SJSA1 (cell line): ENCODE measurements around the gene ZC3H12C. TPM values are rescaled to one million over a fixed set of nuclear protein-coding genes. Genes with fewer than 3 reads are reported as not detected.
"Not testable (repeated sequence)": the region's sequence is repeated elsewhere in the genome, so short reads cannot be mapped to it uniquely, and the experiment has no call there.

Source experiments
- DNase-seq, 2 experiments: peaks; one replicate each; pipeline ENCODE4 v3.0.0-alpha.2; 2015 to 2020; ENCODE audit warnings: low spot score in 2 of 2, low read depth in 1 of 2
- H3K27ac ChIP-seq: fragments of 250-450 bp; sonication (Bioruptor Pico); 2 replicates; pipeline ENCODE4 v1.5.1; 2020; ENCODE audit warnings: mild to moderate bottlenecking, moderate library complexity
- H3K27me3 ChIP-seq: fragments of 250-450 bp; sonication (Bioruptor Pico); replicated peaks from 2 replicates; pipeline ENCODE4 v1.5.1; 2020; ENCODE audit warnings: mild to moderate bottlenecking, moderate library complexity
- H3K36me3 ChIP-seq: fragments of 250-450 bp; sonication (Bioruptor Pico); 2 replicates; pipeline ENCODE4 v1.5.1; 2020; ENCODE audit warnings: mild to moderate bottlenecking
- H3K4me1 ChIP-seq: fragments of 250-450 bp; sonication (Bioruptor Pico); replicated peaks from 2 replicates; pipeline ENCODE4 v1.6.1; 2021; ENCODE audit warnings: mild to moderate bottlenecking
- H3K4me3 ChIP-seq: fragments of 250-450 bp; sonication (Bioruptor Pico); 2 replicates; pipeline ENCODE4 v1.5.1; 2020; ENCODE audit warnings: mild to moderate bottlenecking
- H3K9me3 ChIP-seq: fragments of 250-450 bp; sonication (Bioruptor Pico); replicated peaks from 2 replicates; pipeline ENCODE4 v1.5.1; 2020; ENCODE audit warnings: mild to moderate bottlenecking
- total RNA-seq: library from RNA; depleted of rRNA; stranded (reverse); fragments of >200 nt; shearing (Covaris generic); gene quantifications from 2 replicates; pipeline ENCODE4 v1.2.3, GENCODE V29; 2014; rRNA removed

Gene ZC3H12C
- 4.6 and 6.4 TPM in 2 replicates for total RNA-seq

- Histone ChIP-seq H3K36me3 (peaks cover 5% of the 10 kb centered on the region), H3K27me3 (no peaks in the 10 kb centered on the region), H3K4me1 (peaks cover 23% of the 10 kb centered on the region), H3K27ac (peak within 1 kb of the TSS; percentile 77), H3K4me3 (peak within 1 kb of the TSS; percentile 80), H3K9me3 (no peaks in the 10 kb centered on the region)
- peak; percentile 63 to 76 for DNase-seq
Observed at GRCh38 chr11:110092515-110093406, at the start of gene ZC3H12C. TSS of gene ZC3H12C (plus strand) at chr11:110093392. CDS start at chr11:110093412, 20 bp downstream.

GRCh38 chr11:110044226-110044968, 48.8 kb upstream of the ZC3H12C start:
- DNase-seq = no peak
- H3K27ac ChIP-seq = no peak overlapping the region
- no peaks in the 10 kb centered on the region for H3K27me3 ChIP-seq
- no peak overlapping the region for H3K4me3 ChIP-seq
- no peaks in the 10 kb centered on the region for H3K36me3 ChIP-seq
- H3K4me1 ChIP-seq = no peaks in the 10 kb centered on the region
- H3K9me3 ChIP-seq = no peaks in the 10 kb centered on the region

- no peak for DNase-seq
- Histone ChIP-seq H3K4me3 (no peak overlapping the region), H3K36me3 (no peaks in the 10 kb centered on the region), H3K4me1 (no peaks in the 10 kb centered on the region), H3K27me3 (no peaks in the 10 kb centered on the region), H3K9me3 (no peaks in the 10 kb centered on the region), H3K27ac (no peak overlapping the region)
Observed at GRCh38 chr11:110046775-110047380, 46.3 kb upstream of the ZC3H12C start.

GRCh38 chr11:110049501-110050200, 43.5 kb upstream of the ZC3H12C start:
- H3K9me3 ChIP-seq = no peaks in the 10 kb centered on the region
- no peak overlapping the region for H3K4me3 ChIP-seq
- no peaks in the 10 kb centered on the region for H3K4me1 ChIP-seq
- no peaks in the 10 kb centered on the region for H3K36me3 ChIP-seq
- H3K27ac ChIP-seq = no peak overlapping the region
- no peaks in the 10 kb centered on the region for H3K27me3 ChIP-seq
- no peak for DNase-seq

GRCh38 chr11:110050201-110050506, 43.0 kb upstream of the ZC3H12C start:
- DNase-seq = no peak
- H3K4me1 ChIP-seq = no peaks in the 10 kb centered on the region
- H3K9me3 ChIP-seq = no peaks in the 10 kb centered on the region
- no peak overlapping the region for H3K27ac ChIP-seq
- no peaks in the 10 kb centered on the region for H3K27me3 ChIP-seq
- H3K36me3 ChIP-seq = no peaks in the 10 kb centered on the region
- H3K4me3 ChIP-seq = no peak overlapping the region

- Histone ChIP-seq H3K9me3 (no peaks in the 10 kb centered on the region), H3K36me3 (no peaks in the 10 kb centered on the region), H3K27me3 (no peaks in the 10 kb centered on the region), H3K4me3 (no peak overlapping the region), H3K4me1 (no peaks in the 10 kb centered on the region), H3K27ac (no peak overlapping the region)
- DNase-seq = no peak
Observed at GRCh38 chr11:110053848-110054414, 39.3 kb upstream of the ZC3H12C start.

- DNase-seq = no peak
- no peak overlapping the region for H3K27ac ChIP-seq
- H3K4me1 ChIP-seq = no peaks in the 10 kb centered on the region
- no peaks in the 10 kb centered on the region for H3K9me3 ChIP-seq
- no peaks in the 10 kb centered on the region for H3K27me3 ChIP-seq
- no peaks in the 10 kb centered on the region for H3K36me3 ChIP-seq
- no peak overlapping the region for H3K4me3 ChIP-seq
Observed at GRCh38 chr11:110056956-110057355, 36.2 kb upstream of the ZC3H12C start.

GRCh38 chr11:110059706-110060463, 33.3 kb upstream of the ZC3H12C start:
- Histone ChIP-seq H3K27me3 (no peaks in the 10 kb centered on the region), H3K36me3 (no peaks in the 10 kb centered on the region), H3K27ac (no peak overlapping the region), H3K9me3 (no peaks in the 10 kb centered on the region), H3K4me1 (no peaks in the 10 kb centered on the region), H3K4me3 (no peak overlapping the region)
- no peak for DNase-seq

GRCh38 chr11:110061296-110061695, 31.9 kb upstream of the ZC3H12C start:
- Histone ChIP-seq H3K36me3 (no peaks in the 10 kb centered on the region), H3K9me3 (no peaks in the 10 kb centered on the region), H3K4me3 (no peak overlapping the region), H3K27ac (no peak overlapping the region), H3K4me1 (no peaks in the 10 kb centered on the region), H3K27me3 (no peaks in the 10 kb centered on the region)
- no peak for DNase-seq

- Histone ChIP-seq H3K9me3 (no peaks in the 10 kb centered on the region), H3K36me3 (no peaks in the 10 kb centered on the region), H3K4me3 (no peak overlapping the region), H3K27me3 (no peaks in the 10 kb centered on the region), H3K4me1 (no peaks in the 10 kb centered on the region), H3K27ac (no peak overlapping the region)
- DNase-seq = no peak
Observed at GRCh38 chr11:110062247-110062646, 30.9 kb upstream of the ZC3H12C start.

- H3K9me3 ChIP-seq = no peaks in the 10 kb centered on the region
- H3K27ac ChIP-seq = no peak overlapping the region
- H3K4me1 ChIP-seq = peaks cover 13% of the 10 kb centered on the region
- H3K4me3 ChIP-seq = no peak overlapping the region
- no peak for DNase-seq
- H3K27me3 ChIP-seq = no peaks in the 10 kb centered on the region
- H3K36me3 ChIP-seq = no peaks in the 10 kb centered on the region
Observed at GRCh38 chr11:110065189-110065588, 28.0 kb upstream of the ZC3H12C start.

GRCh38 chr11:110068001-110068400, 25.2 kb upstream of the ZC3H12C start:
- not testable (repeated sequence) for H3K36me3 ChIP-seq, H3K9me3 ChIP-seq, H3K4me3 ChIP-seq, DNase-seq, H3K27me3 ChIP-seq, H3K27ac ChIP-seq
- H3K4me1 ChIP-seq = peaks cover 15% of the 10 kb centered on the region
